ENCODE measurements around the gene SORL1. TPM values are rescaled to one million over a fixed set of nuclear protein-coding genes. Genes with fewer than 3 reads are reported as not detected.
"Not testable (repeated sequence)": the region's sequence is repeated elsewhere in the genome, so short reads cannot be mapped to it uniquely, and the experiment has no call there.

Gene SORL1
- total and polyA plus RNA-seq, 2 of the 8 experiments (the other 6 are each of a cell fraction or from before 2014, with no cell fraction given): 38.1 to 65.5 TPM

GRCh38 chr11:121506237-121506636 is 54.1 kb downstream of the SORL1 start:
- H3K79me1 ChIP-seq (ENCODE audit: low read depth, low read length); H3K23me2 ChIP-seq (ENCODE audit: low read depth, low read length); H3K9ac ChIP-seq (replicated peaks in 1 of 4; ENCODE audit: extremely low read depth in 1 of 4, low read depth in 3 of 4, low read length in 3 of 4); H3K4me3 ChIP-seq (ENCODE audit: extremely low read depth in 1 of 4, insufficient read depth in 2 of 4, low read depth in 3 of 4, low read length in 4 of 4); H4K91ac ChIP-seq (replicated peaks; ENCODE audit: insufficient read length, low read length); H3K14ac ChIP-seq (ENCODE audit: insufficient read length); FAIRE-seq; DNase-seq (ENCODE audit: low read depth in 1 of 2, low spot score in 2 of 2); H2BK12ac ChIP-seq (ENCODE audit: low read depth, low read length); H3K4ac ChIP-seq (replicated peaks; ENCODE audit: insufficient read length, low read depth, low read length); H3K4me1 ChIP-seq (replicated peaks in 1 of 4; ENCODE audit: control insufficient read depth in 3 of 4, insufficient read depth in 4 of 4, low read length in 3 of 4); H3K27ac ChIP-seq (ENCODE audit: low read depth, low read length); H3K18ac ChIP-seq (ENCODE audit: extremely low read depth, low read length); H3K27me3 ChIP-seq (replicated peaks in 1 of 4; ENCODE audit: control insufficient read depth in 3 of 4, extremely low read depth in 1 of 4, insufficient read depth in 3 of 4, low read length in 3 of 4); H2BK120ac ChIP-seq (replicated peaks; ENCODE audit: low read depth, low read length); H3K56ac ChIP-seq (replicated peaks; ENCODE audit: insufficient read length, low read depth, low read length); CTCF ChIA-PET (ENCODE audit: partially characterized antibody); H2BK15ac ChIP-seq (ENCODE audit: low read length); H2BK5ac ChIP-seq (ENCODE audit: low read depth, low read length); H3K79me2 ChIP-seq (ENCODE audit: control insufficient read depth in 1 of 2, insufficient read depth in 2 of 2, low read length in 2 of 2); H4K8ac ChIP-seq (ENCODE audit: extremely low read depth, insufficient read depth, low read length); H3K23ac ChIP-seq (ENCODE audit: insufficient read length); H2BK20ac ChIP-seq (ENCODE audit: low read length); H2AFZ ChIP-seq (ENCODE audit: low read length); H3K4me2 ChIP-seq (ENCODE audit: insufficient read depth in 1 of 2, low read depth in 2 of 2, low read length in 2 of 2); H4K20me1 ChIP-seq (replicated peaks in 1 of 2; ENCODE audit: control insufficient read depth in 1 of 2, insufficient read depth in 2 of 2, low read length in 2 of 2); POLR2A ChIA-PET (ENCODE audit: partially characterized antibody); H4K5ac ChIP-seq (ENCODE audit: insufficient read length, low read depth, low read length); H2AK5ac ChIP-seq (ENCODE audit: low read depth, low read length): not testable (repeated sequence)
- WGBS, 2 experiments (ENCODE audit: extremely low coverage in 1 of 2, insufficient coverage in 1 of 2, insufficient read length in 1 of 2, insufficient replicate concordance in 2 of 2, low coverage in 1 of 2, low lambda C conversion rate in 2 of 2, missing lambda C conversion rate in 1 of 2): 92% methylated on average over 1 of the region's 1 CpG; no CpG with 5 or more reads in 1 of the 2 experiments
- peaks cover 6 to 14% of the 10 kb centered on the region in 2 experiments for H3K9me3 ChIP-seq (ENCODE audit: insufficient read depth in 2 of 2, low read depth in 1 of 2, low read length in 1 of 2)
- H3K36me3 ChIP-seq (ENCODE audit: control insufficient read depth in 2 of 4, insufficient read depth in 4 of 4, low read length in 3 of 4): peaks cover 2 to 28% (median 9%) of the 10 kb centered on the region in 4 experiments; a peak in 5 of 8 replicates

Data from H1 (cell line).